Measurements from ENCODE around the gene KMT5C. TPM values are rescaled to one million over a fixed set of nuclear protein-coding genes. Genes with fewer than 3 reads are reported as not detected.

Gene KMT5C
- total RNA-seq (2014; rRNA removed; shearing (Covaris generic)) = 4.0 and 6.8 TPM in 2 replicates

GRCh38 chr19:55339105-55339888 lies at the start of gene KMT5C:
Gene KMT5C, plus strand, starts transcription at chr19:55339876. Its CDS starts 2,061 bp downstream, at chr19:55341937.
- peaks cover 28% of the 10 kb centered on the region for H3K4me1 ChIP-seq (replicated peaks)
- no peaks in the 10 kb centered on the region for H3K9me3 ChIP-seq (replicated peaks)
- H3K4me3 ChIP-seq = peak within 1 kb of the TSS; percentile 36
- H3K27ac ChIP-seq = peak within 1 kb of the TSS; percentile 99
- peak; percentile 100 for DNase-seq (ENCODE audit: low read depth in 1 of 2, low spot score in 2 of 2)
- no peaks in the 10 kb centered on the region for H3K27me3 ChIP-seq (replicated peaks)
- H3K36me3 ChIP-seq = peaks cover 5% of the 10 kb centered on the region; the same call in 1 of the 2 replicates

DNA sequence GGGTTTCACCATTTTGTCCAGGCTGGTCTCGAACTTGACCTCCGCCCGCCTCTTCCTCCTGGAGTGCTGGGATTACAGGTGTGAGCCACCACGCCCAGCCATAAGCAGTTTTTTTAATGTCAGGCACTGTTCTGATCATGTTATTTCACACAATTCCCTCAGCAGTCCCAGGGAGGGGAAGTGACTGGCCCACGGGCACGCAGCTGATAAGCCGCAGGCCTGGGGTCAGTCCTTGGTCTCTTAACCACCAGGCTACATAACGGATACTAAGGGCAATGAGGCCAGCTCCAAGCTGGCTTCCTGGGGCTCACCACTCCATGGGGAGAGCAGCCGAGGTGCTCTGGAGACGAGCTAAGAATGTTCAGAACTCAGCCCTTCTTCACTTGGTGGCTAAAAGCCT lies 42.4 kb upstream of the KMT5C start:
- Histone ChIP-seq H3K4me1 (replicated peaks) (peaks cover 9% of the 10 kb centered on the region), H3K4me3 (no peak overlapping the region), H3K9me3 (replicated peaks) (no peaks in the 10 kb centered on the region), H3K27ac (no peak overlapping the region), H3K36me3 (no peaks in the 10 kb centered on the region; the same call in 1 of the 2 replicates), H3K27me3 (replicated peaks) (no peaks in the 10 kb centered on the region)
- no peak for DNase-seq (ENCODE audit: low read depth in 1 of 2, low spot score in 2 of 2)

DNA sequence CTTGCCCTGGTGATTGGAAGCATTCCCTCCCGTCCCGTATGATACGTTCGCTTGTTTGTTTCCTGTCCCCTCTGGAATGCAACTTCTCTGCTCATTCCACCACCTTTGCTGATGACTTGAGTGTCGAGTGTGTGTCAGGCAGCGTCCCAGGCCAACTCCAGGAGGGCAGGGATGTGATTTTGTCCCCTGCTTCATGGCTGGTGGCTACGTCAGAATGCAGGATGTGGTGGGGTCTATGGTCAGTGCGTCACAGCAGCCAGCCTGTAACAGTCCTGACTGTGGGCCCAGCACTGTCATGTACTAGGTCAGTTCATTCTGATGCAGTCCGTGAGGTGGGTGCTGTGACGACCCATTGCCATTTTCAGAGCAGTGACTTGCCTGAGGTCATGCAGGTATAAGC lies 39.7 kb upstream of the KMT5C start:
- Histone ChIP-seq H3K36me3 (peaks cover 9% of the 10 kb centered on the region; the same call in 1 of the 2 replicates), H3K27me3 (replicated peaks) (no peaks in the 10 kb centered on the region)
- DNase-seq (ENCODE audit: low read depth in 1 of 2, low spot score in 2 of 2) = no peak

GRCh38 chr19:55300886-55301458 lies 38.7 kb upstream of the KMT5C start:
- no peaks in the 10 kb centered on the region for H3K9me3 ChIP-seq (replicated peaks)
- no peak for DNase-seq (ENCODE audit: low read depth in 1 of 2, low spot score in 2 of 2)
- peaks cover 9% of the 10 kb centered on the region for H3K4me1 ChIP-seq (replicated peaks)
- peaks cover 17% of the 10 kb centered on the region for H3K36me3 ChIP-seq
- no peaks in the 10 kb centered on the region for H3K27me3 ChIP-seq (replicated peaks)
- no peak overlapping the region for H3K27ac ChIP-seq
- no peak overlapping the region for H3K4me3 ChIP-seq

More for the DNA sequence above, 39.7 kb upstream of the KMT5C start:
- Histone ChIP-seq H3K4me1 (replicated peaks) (peaks cover 9% of the 10 kb centered on the region), H3K9me3 (replicated peaks) (no peaks in the 10 kb centered on the region), H3K27ac (no peak overlapping the region), H3K4me3 (no peak overlapping the region)

DNA sequence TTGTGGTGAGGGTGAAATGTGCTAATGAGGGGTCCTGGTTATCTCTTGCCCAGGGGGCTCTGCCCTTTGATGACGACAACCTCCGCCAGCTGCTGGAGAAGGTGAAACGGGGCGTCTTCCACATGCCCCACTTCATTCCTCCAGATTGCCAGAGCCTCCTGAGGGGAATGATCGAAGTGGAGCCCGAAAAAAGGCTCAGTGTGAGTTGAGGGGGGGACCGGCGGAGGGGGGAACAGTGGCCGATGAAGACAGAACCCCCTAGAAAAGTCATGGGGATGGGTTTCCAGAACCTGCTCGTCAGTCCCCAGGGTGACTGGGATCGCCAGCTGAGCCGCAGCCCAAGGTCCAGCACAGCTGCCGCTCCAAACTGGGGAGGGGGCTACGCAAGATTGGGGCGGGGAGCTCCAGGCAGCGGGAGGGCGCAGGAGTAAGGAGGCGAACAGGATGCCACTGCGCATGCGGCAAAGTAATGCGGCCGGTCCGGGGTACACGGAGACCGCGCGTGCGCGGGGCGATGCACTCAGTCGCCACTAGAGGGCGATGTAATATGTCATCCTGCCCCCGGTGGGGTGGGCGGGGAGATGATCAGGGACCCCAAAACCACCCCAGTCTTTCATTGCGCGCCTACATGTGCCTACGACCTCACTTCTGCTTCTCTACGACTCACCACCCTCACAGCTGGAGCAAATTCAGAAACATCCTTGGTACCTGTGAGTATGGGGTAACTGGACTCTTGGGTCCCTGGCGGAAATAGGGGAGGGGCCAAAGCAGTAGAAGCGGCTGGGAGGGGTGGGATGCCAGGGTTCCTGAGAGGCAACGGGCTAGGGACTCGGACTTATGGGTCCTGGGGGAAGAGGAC lies 38.0 kb upstream of the KMT5C start:
- peaks cover 24% of the 10 kb centered on the region for H3K36me3 ChIP-seq
- peak overlapping the region; percentile 26 for H3K4me3 ChIP-seq
- H3K27me3 ChIP-seq (replicated peaks) = no peaks in the 10 kb centered on the region
- peaks cover 9% of the 10 kb centered on the region for H3K4me1 ChIP-seq (replicated peaks)
- no peaks in the 10 kb centered on the region for H3K9me3 ChIP-seq (replicated peaks)
- no peak overlapping the region for H3K27ac ChIP-seq
- peak; percentile 71 to 93 for DNase-seq (ENCODE audit: low read depth in 1 of 2, low spot score in 2 of 2)

- peak overlapping the region; percentile 26 for H3K4me3 ChIP-seq
- no peaks in the 10 kb centered on the region for H3K9me3 ChIP-seq (replicated peaks)
- H3K4me1 ChIP-seq (replicated peaks) = peaks cover 9% of the 10 kb centered on the region
- no peak overlapping the region for H3K27ac ChIP-seq
- DNase-seq (ENCODE audit: low read depth in 1 of 2, low spot score in 2 of 2) = no peak
- H3K36me3 ChIP-seq = peaks cover 26% of the 10 kb centered on the region
- no peaks in the 10 kb centered on the region for H3K27me3 ChIP-seq (replicated peaks)
Measured at GRCh38 chr19:55302318-55302703, 37.4 kb upstream of the KMT5C start.

- Histone ChIP-seq H3K4me1 (replicated peaks) (peaks cover 9% of the 10 kb centered on the region), H3K9me3 (replicated peaks) (no peaks in the 10 kb centered on the region), H3K27ac (no peak overlapping the region), H3K36me3 (peaks cover 26% of the 10 kb centered on the region), H3K4me3 (no peak overlapping the region), H3K27me3 (replicated peaks) (no peaks in the 10 kb centered on the region)
- no peak for DNase-seq (ENCODE audit: low read depth in 1 of 2, low spot score in 2 of 2)
Measured at GRCh38 chr19:55303477-55303876, 36.2 kb upstream of the KMT5C start.

GRCh38 chr19:55304279-55304978 lies 35.2 kb upstream of the KMT5C start:
- Histone ChIP-seq H3K4me1 (replicated peaks) (peaks cover 9% of the 10 kb centered on the region), H3K36me3 (peaks cover 30% of the 10 kb centered on the region), H3K27me3 (replicated peaks) (no peaks in the 10 kb centered on the region), H3K4me3 (no peak overlapping the region), H3K27ac (no peak overlapping the region), H3K9me3 (replicated peaks) (no peaks in the 10 kb centered on the region)
- no peak for DNase-seq (ENCODE audit: low read depth in 1 of 2, low spot score in 2 of 2)

- Histone ChIP-seq H3K27ac (no peak overlapping the region), H3K4me3 (no peak overlapping the region)
- no peak for DNase-seq (ENCODE audit: low read depth in 1 of 2, low spot score in 2 of 2)
Measured at GRCh38 chr19:55304980-55305379, 34.7 kb upstream of the KMT5C start.

DNA sequence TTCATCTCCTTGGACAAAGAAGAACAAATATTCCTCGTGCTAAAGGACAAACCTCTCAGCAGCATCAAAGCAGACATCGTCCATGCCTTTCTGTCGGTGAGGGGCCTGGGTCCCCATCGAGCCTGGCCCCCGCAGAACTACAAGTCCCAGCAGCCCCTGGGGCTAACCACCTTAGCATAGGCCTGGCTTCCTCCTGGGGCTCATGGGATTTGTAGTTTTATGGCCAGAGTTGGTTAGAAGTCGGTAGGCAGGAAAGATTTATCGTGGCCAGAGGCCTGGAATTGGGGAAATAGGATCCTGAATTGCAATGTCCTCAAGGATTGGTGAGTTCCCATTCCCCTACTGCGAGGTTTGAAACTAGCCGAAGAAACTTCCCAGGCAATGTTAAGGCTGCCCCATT lies 34.2 kb upstream of the KMT5C start:
- Histone ChIP-seq H3K36me3 (peaks cover 31% of the 10 kb centered on the region), H3K27me3 (replicated peaks) (no peaks in the 10 kb centered on the region), H3K27ac (no peak overlapping the region), H3K9me3 (replicated peaks) (no peaks in the 10 kb centered on the region), H3K4me1 (replicated peaks) (peaks cover 9% of the 10 kb centered on the region), H3K4me3 (no peak overlapping the region)
- peak in 1 of 2 experiments; percentile 22 for DNase-seq (ENCODE audit: low read depth in 1 of 2, low spot score in 2 of 2)

More at GRCh38 chr19:55304980-55305379, 34.7 kb upstream of the KMT5C start:
- peaks cover 31% of the 10 kb centered on the region for H3K36me3 ChIP-seq
- H3K9me3 ChIP-seq (replicated peaks) = no peaks in the 10 kb centered on the region
- H3K4me1 ChIP-seq (replicated peaks) = peaks cover 9% of the 10 kb centered on the region
- H3K27me3 ChIP-seq (replicated peaks) = no peaks in the 10 kb centered on the region

GRCh38 chr19:55305983-55306562 lies 33.6 kb upstream of the KMT5C start:
- no peak for DNase-seq (ENCODE audit: low read depth in 1 of 2, low spot score in 2 of 2)
- Histone ChIP-seq H3K4me3 (no peak overlapping the region), H3K27ac (no peak overlapping the region), H3K27me3 (replicated peaks) (no peaks in the 10 kb centered on the region), H3K4me1 (replicated peaks) (peaks cover 9% of the 10 kb centered on the region), H3K36me3 (peaks cover 31% of the 10 kb centered on the region), H3K9me3 (replicated peaks) (no peaks in the 10 kb centered on the region)

DNA sequence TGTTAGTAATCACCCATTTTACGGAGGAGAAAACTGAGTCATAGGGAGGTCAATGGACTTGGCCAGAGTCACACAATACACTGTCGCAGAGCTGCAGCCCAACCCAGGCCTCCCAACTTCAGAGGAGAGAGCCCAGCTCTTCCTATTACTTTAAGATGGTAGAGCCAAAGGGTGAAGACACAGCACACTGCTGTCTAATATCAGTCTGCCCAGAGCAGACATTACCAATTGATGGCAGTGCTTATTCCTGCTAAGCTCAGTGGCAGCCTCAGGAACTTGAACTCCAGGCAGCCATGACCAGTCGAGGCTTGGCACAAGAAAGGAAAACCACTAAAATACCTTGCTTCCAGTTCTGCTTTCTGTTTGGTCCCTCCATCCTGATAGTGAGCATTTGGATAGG lies 33.0 kb upstream of the KMT5C start:
- Histone ChIP-seq H3K4me3 (no peak overlapping the region), H3K27ac (no peak overlapping the region), H3K27me3 (replicated peaks) (no peaks in the 10 kb centered on the region), H3K4me1 (replicated peaks) (peaks cover 6% of the 10 kb centered on the region), H3K36me3 (peaks cover 31% of the 10 kb centered on the region), H3K9me3 (replicated peaks) (no peaks in the 10 kb centered on the region)
- DNase-seq (ENCODE audit: low read depth in 1 of 2, low spot score in 2 of 2) = no peak

DNA sequence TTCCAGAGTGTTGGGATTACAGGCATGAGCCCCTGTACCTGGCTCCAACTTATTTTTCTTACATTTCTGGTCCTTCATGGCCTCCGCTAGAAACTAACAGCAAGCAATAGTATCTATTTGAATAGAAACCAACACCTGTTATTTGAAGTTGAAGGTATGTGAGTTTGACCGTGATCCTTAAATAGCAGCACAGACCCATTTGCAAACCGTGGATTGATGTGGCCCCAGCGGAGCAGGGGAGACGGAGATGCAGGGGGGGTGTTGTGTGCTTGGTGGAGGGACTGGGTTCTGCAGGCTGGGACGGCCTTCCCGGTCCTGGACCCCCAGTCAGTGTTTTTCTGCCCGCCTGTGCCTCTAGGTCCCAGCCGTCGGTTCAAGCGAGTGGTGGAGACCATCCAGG lies 31.4 kb upstream of the KMT5C start:
- Histone ChIP-seq H3K27ac (no peak overlapping the region), H3K9me3 (replicated peaks) (no peaks in the 10 kb centered on the region), H3K36me3 (peaks cover 24% of the 10 kb centered on the region), H3K27me3 (replicated peaks) (no peaks in the 10 kb centered on the region), H3K4me3 (no peak overlapping the region), H3K4me1 (replicated peaks) (no peaks in the 10 kb centered on the region)
- DNase-seq (ENCODE audit: low read depth in 1 of 2, low spot score in 2 of 2) = no peak

Data from SJSA1 (cell line).